Right lobe of liver (tissue), 6 donors: Measurements from ENCODE around the gene SEMG2. TPM values are rescaled to one million over a fixed set of nuclear protein-coding genes. Genes with fewer than 3 reads are reported as not detected.

Experiments used
- ATAC-seq, 4 donors: fragments of 200-7000 bp; cut with Tn5 transposase; one replicate each; pipeline ENCODE4 v1.9.1; 2020; ENCODE audit warnings: mild to moderate bottlenecking in 4 of 4, moderate library complexity in 4 of 4
- DNase-seq, 3 donors: peaks; one replicate each; pipeline ENCODE4 v3.0.0-alpha.2; 2020
- H3K27ac ChIP-seq, 3 donors: fragments of 200-600 bp; one replicate each; pipeline ENCODE4 v1.8.0; 2022
- H3K27me3 ChIP-seq, 2 donors: fragments of 200-600 bp; one replicate each; pipeline ENCODE4 v1.8.0; 2022
- H3K36me3 ChIP-seq, 4 donors: fragments of 200-600 bp; sonication (generic) in 1 of 4; one replicate each; pipeline versions ENCODE4 v1.5.1 to v1.8.0; 2017 to 2022; ENCODE audit warnings: control low read depth in 1 of 4
- H3K4me1 ChIP-seq, 4 donors: fragments of 200-600 bp; sonication (generic) in 1 of 4; one replicate each; pipeline versions ENCODE4 v1.5.1 to v1.8.0; 2017 to 2022; ENCODE audit warnings: control low read depth in 1 of 4
- H3K4me3 ChIP-seq, 3 donors: fragments of 200-600 bp; one replicate each; pipeline ENCODE4 v1.8.0; 2022
- H3K9me3 ChIP-seq, 4 donors: fragments of 200-600 bp; sonication (generic) in 1 of 4; one replicate each; pipeline versions ENCODE4 v1.5.1 to v1.8.0; 2017 to 2022; ENCODE audit warnings: control low read depth in 1 of 4
- CTCF ChIP-seq, 4 donors: fragments of 200-600 bp in 3 of 4; fragments of 450-650 bp in 1 of 4; IDR thresholded peaks; one replicate each; pipeline versions ENCODE4 v1.5.1 to v1.8.0; 2016 to 2022; ENCODE audit warnings: antibody characterized with exemption in 4 of 4, mild to moderate bottlenecking in 2 of 4
- POLR2A ChIP-seq: fragments of 450-650 bp; IDR thresholded peaks from one replicate; pipeline ENCODE4 v1.6.1; 2017; ENCODE audit warnings: antibody characterized with exemption, mild to moderate bottlenecking
- WGBS: methylation state at CpG from one replicate; pipeline ENCODE4 v1.1.6; 2018; ENCODE audit warnings: low coverage, low lambda C conversion rate; ENCODE audit not compliant: insufficient coverage; ENCODE audit errors: missing lambda C conversion rate; 5-methylcytosine and 5-hydroxymethylcytosine counted together
- intact Hi-C, 2 donors: fragments of 100-400 bp; cut with DNase I; formaldehyde crosslinking; loops; one replicate each; pipeline versions ENCODE4 v1.11.2 to v1.14.1; 2022
- total RNA-seq, 6 experiments: library from RNA; depleted of rRNA in 2 of 6; stranded (reverse); fragments of >200 nt in 2 of 6; fragmentation: NEBNext Ultra II Directional in 3 of 6; extraction: Animal tissue kit (Norgen Biotek cat#: 25700) in 3 of 6; gene quantifications; one replicate each; pipeline versions ENCODE4 v1.1.0 to v1.2.4, GENCODE V29; 2016 to 2023
- donor health status: DM: no; HTN: yes; CAD: no.
- donor health status: DM: no; HTN: no; CAD: no.
- donor health status: DM: no; HTN: no; CAD: no.
- donor health status: DM: no; HTN: yes; CAD: no.
- donor health status: DM: no; HTN: yes; CAD: no.

Gene SEMG2
- total RNA-seq, 6 experiments from 2014 or later: not detected

DNA sequence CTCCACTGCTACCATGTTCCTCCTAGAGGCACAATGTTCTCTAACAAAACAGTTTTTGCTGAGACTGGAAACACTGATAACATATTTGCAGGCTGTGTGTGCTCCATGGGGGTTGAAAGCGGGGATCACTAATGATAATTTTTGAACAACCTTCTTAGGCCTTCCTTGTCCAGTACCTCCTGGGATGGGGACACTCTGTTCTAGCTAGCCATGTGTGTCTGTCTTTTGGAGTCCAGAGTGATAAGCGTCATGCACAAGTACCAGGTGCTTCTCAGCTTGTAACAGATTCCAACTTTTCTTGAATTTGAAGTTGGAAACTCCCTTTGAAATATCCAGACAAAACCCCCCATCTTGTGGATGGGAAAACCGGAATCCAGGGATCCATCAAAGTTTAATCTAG lies 31.3 kb upstream of the SEMG2 start:
- H3K9me3 ChIP-seq: no peaks in the 10 kb centered on the region
- H3K36me3 ChIP-seq: no peaks in the 10 kb centered on the region
- ATAC-seq: no peak
- no peak for DNase-seq
- no peaks in the 10 kb centered on the region for H3K4me1 ChIP-seq
- no peak for TF ChIP-seq CTCF (IDR thresholded peaks at IDR 0.05)
- no peak for TF ChIP-seq POLR2A
- H3K27ac ChIP-seq: no peak overlapping the region
- 62% methylated on average over 2 of the region's 3 CpGs for WGBS
- no peak overlapping the region for H3K4me3 ChIP-seq
- no peaks in the 10 kb centered on the region for H3K27me3 ChIP-seq
- intact Hi-C loops: no loop called here

GRCh38 chr20:45191926-45192325 lies 29.2 kb upstream of the SEMG2 start:
- ATAC-seq: no peak
- Histone ChIP-seq H3K27me3 (no peaks in the 10 kb centered on the region), H3K36me3 (no peaks in the 10 kb centered on the region), H3K27ac (no peak overlapping the region), H3K4me1 (no peaks in the 10 kb centered on the region), H3K4me3 (no peak overlapping the region), H3K9me3 (no peaks in the 10 kb centered on the region)
- WGBS: 60% methylated on average over 3 of the region's 3 CpGs
- DNase-seq: no peak
- no peak for TF ChIP-seq POLR2A
- TF ChIP-seq CTCF (IDR thresholded peaks at IDR 0.05): no peak
- intact Hi-C loops: no loop called here

- 71% methylated on average over 1 of the region's 2 CpGs for WGBS
- no peaks in the 10 kb centered on the region for H3K36me3 ChIP-seq
- ATAC-seq (no peak), DNase-seq (no peak)
- intact Hi-C loops: no loop called here
- TF ChIP-seq POLR2A: no peak
- TF ChIP-seq CTCF (IDR thresholded peaks at IDR 0.05): no peak
- no peaks in the 10 kb centered on the region for H3K9me3 ChIP-seq
- no peaks in the 10 kb centered on the region for H3K27me3 ChIP-seq
- H3K4me3 ChIP-seq: no peak overlapping the region
- H3K4me1 ChIP-seq: no peaks in the 10 kb centered on the region
- no peak overlapping the region for H3K27ac ChIP-seq
These were observed 27.8 kb upstream of the SEMG2 start for GRCh38 chr20:45193331-45193730.

DNA sequence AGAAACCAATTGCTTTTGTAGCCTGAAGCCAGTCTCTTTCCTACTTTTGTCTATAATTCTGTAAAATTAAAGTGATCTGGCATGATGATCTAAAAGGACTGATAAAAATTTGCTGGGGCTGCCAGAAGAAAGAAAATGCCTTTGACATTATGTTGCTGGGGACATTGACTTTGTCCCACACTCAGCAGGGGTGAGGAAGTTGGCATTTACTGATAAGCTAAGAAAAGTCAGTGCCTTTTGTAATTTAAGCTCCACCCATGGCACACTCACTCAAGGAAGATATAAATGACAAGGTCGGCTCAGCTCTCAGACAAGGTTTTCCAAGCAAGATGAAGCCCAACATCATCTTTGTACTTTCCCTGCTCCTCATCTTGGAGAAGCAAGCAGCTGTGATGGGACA lies 14.4 kb upstream of the SEMG2 start, which contains the start of gene SEMG1:
SEMG1 (plus strand) TSS at position 309 of the 400 bp plus-strand sequence; CDS start at position 330, 21 bp downstream.
- ATAC-seq (no peak), DNase-seq (no peak)
- no peaks in the 10 kb centered on the region for H3K9me3 ChIP-seq
- H3K27me3 ChIP-seq: no peaks in the 10 kb centered on the region
- TF ChIP-seq CTCF (IDR thresholded peaks at IDR 0.05): no peak
- TF ChIP-seq POLR2A: no peak
- intact Hi-C loops: no loop called here
- no peaks in the 10 kb centered on the region for H3K36me3 ChIP-seq
- H3K4me1 ChIP-seq: no peaks in the 10 kb centered on the region
- H3K4me3 ChIP-seq: no peak within 1 kb of the TSS
- H3K27ac ChIP-seq: no peak within 1 kb of the TSS
- WGBS: 17% methylated on average over 1 of the region's 1 CpG

DNA sequence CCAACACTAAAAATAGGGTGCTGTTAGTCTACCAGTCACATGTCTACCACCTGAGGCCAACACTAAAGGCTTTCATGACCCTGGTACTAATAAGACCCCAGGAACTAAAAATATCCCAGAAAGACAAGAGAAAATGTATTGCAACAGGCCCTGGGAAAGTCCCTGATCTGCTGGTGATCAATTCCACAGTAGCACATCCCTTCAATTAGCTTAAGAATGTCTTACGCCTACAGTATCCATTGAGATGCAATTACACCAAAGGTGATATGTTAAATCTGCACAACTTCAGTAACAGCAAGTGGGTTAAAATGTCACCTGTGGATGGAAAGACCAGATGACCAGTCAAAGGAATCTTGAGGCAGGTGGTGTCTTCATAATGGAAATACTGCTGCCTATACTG lies 11.2 kb upstream of the SEMG2 start:
- no peak overlapping the region for H3K27ac ChIP-seq
- H3K9me3 ChIP-seq: no peaks in the 10 kb centered on the region
- DNase-seq (no peak), ATAC-seq (no peak)
- no peaks in the 10 kb centered on the region for H3K36me3 ChIP-seq
- H3K4me1 ChIP-seq: no peaks in the 10 kb centered on the region
- intact Hi-C loops: no loop called here
- H3K4me3 ChIP-seq: no peak overlapping the region
- WGBS: 78% methylated on average over 1 of the region's 1 CpG
- TF ChIP-seq POLR2A: no peak
- no peak for TF ChIP-seq CTCF (IDR thresholded peaks at IDR 0.05)
- no peaks in the 10 kb centered on the region for H3K27me3 ChIP-seq
